Uterus (tissue), 4 donors: ENCODE measurements around the gene FBLN2. TPM values are rescaled to one million over a fixed set of nuclear protein-coding genes. Genes with fewer than 3 reads are reported as not detected.

ENCODE experiments used
- DNase-seq, 2 donors: peaks; one replicate each; pipeline ENCODE4 v3.0.0-alpha.2; 2019 to 2020
- H3K27ac ChIP-seq, 2 donors: fragments of 200-600 bp; sonication (generic); 1 replicate in 1 of 2; 2 replicates in 1 of 2; pipeline ENCODE4 v1.5.1; 2016 to 2018
- H3K27me3 ChIP-seq, 2 donors: fragments of 200-600 bp; sonication (generic); one replicate each; pipeline ENCODE4 v1.5.1; 2018 to 2019; ENCODE audit warnings: control low read depth in 1 of 2
- H3K36me3 ChIP-seq, 2 donors: fragments of 200-600 bp; sonication (generic); one replicate each; pipeline ENCODE4 v1.5.1; 2019; ENCODE audit warnings: control low read depth in 1 of 2
- H3K4me1 ChIP-seq, 2 donors: fragments of 200-600 bp; sonication (generic); one replicate each; pipeline ENCODE4 v1.5.1; 2018 to 2019; ENCODE audit warnings: control low read depth in 1 of 2
- H3K4me3 ChIP-seq, 2 donors: fragments of 200-600 bp; sonication (generic); 1 replicate in 1 of 2; 2 replicates in 1 of 2; pipeline ENCODE4 v1.5.1; 2018 to 2019; ENCODE audit warnings: mild to moderate bottlenecking in 1 of 2
- H3K9me3 ChIP-seq, 2 donors: fragments of 200-600 bp; sonication (generic); one replicate each; pipeline ENCODE4 v1.5.1; 2019; ENCODE audit warnings: control low read depth in 1 of 2
- CTCF ChIP-seq, 4 experiments: fragments of 200-600 bp in 2 of 4; fragments of 450-650 bp in 2 of 4; sonication (generic) in 2 of 4; IDR thresholded peaks; one replicate each; pipeline ENCODE4 v1.5.1; 2016 to 2019; ENCODE audit warnings: antibody characterized with exemption in 4 of 4, mild to moderate bottlenecking in 2 of 4, moderate library complexity in 1 of 4
- POLR2A ChIP-seq, 2 donors: fragments of 450-650 bp; IDR thresholded peaks; one replicate each; pipeline ENCODE4 v1.6.1; 2016; ENCODE audit warnings: antibody characterized with exemption in 2 of 2, mild to moderate bottlenecking in 1 of 2, moderate library complexity in 1 of 2
- intact Hi-C: fragments of 100-400 bp; cut with DNase I; formaldehyde crosslinking; loops from one replicate; pipeline ENCODE4 v1.15.1; 2023; ENCODE audit warnings: low total_unique reads
- total RNA-seq, 4 donors: library from RNA; depleted of rRNA in 3 of 4; stranded (reverse); fragments of >200 nt in 3 of 4; gene quantifications; one replicate each; pipeline versions ENCODE4 v1.1.0 to v1.2.4, GENCODE V29; 2014 to 2023
- donor health status: DM: yes; HTN: yes; CAD: no.

FBLN2 gene
- total RNA-seq, 4 donors from 2014 or later, result 39.2 to 217 (median 48.6) TPM

GRCh38 chr3:13618836-13619235 lies 69.9 kb downstream of the FBLN2 start:
- intact Hi-C loops, result no loop called here
- H3K4me3 ChIP-seq, result no peak overlapping the region
- H3K4me1 ChIP-seq, result no peaks in the 10 kb centered on the region
- H3K27me3 ChIP-seq, result no peaks in the 10 kb centered on the region
- no peak for DNase-seq
- no peak for TF ChIP-seq POLR2A (IDR thresholded peaks at IDR 0.05)
- TF ChIP-seq CTCF (IDR thresholded peaks at IDR 0.05), result no peak
- no peaks in the 10 kb centered on the region for H3K36me3 ChIP-seq
- no peaks in the 10 kb centered on the region for H3K9me3 ChIP-seq
- H3K27ac ChIP-seq, result no peak overlapping the region

GRCh38 chr3:13619661-13620230 lies 70.8 kb downstream of the FBLN2 start:
- H3K27ac ChIP-seq, result no peak overlapping the region
- TF ChIP-seq CTCF (IDR thresholded peaks at IDR 0.05), result no peak
- no peak for TF ChIP-seq POLR2A (IDR thresholded peaks at IDR 0.05)
- no peaks in the 10 kb centered on the region for H3K4me1 ChIP-seq
- H3K9me3 ChIP-seq, result no peaks in the 10 kb centered on the region
- no peak overlapping the region for H3K4me3 ChIP-seq
- no peak for DNase-seq
- intact Hi-C loops, result no loop called here
- H3K36me3 ChIP-seq, result no peaks in the 10 kb centered on the region
- no peaks in the 10 kb centered on the region for H3K27me3 ChIP-seq

- intact Hi-C loops, result no loop called here
- Histone ChIP-seq H3K27ac (no peak overlapping the region), H3K9me3 (no peaks in the 10 kb centered on the region), H3K27me3 (no peaks in the 10 kb centered on the region), H3K4me1 (no peaks in the 10 kb centered on the region), H3K36me3 (no peaks in the 10 kb centered on the region), H3K4me3 (no peak overlapping the region)
- TF ChIP-seq POLR2A (IDR thresholded peaks at IDR 0.05), result no peak
- TF ChIP-seq CTCF (IDR thresholded peaks at IDR 0.05), result no peak
- DNase-seq, result no peak
These were observed 71.4 kb downstream of the FBLN2 start for GRCh38 chr3:13620281-13620680.

GRCh38 chr3:13620776-13621365 lies 71.9 kb downstream of the FBLN2 start:
- no peak overlapping the region for H3K4me3 ChIP-seq
- H3K36me3 ChIP-seq, result no peaks in the 10 kb centered on the region
- H3K4me1 ChIP-seq, result no peaks in the 10 kb centered on the region
- no peaks in the 10 kb centered on the region for H3K9me3 ChIP-seq
- no peak overlapping the region for H3K27ac ChIP-seq
- TF ChIP-seq POLR2A (IDR thresholded peaks at IDR 0.05) (no peak), CTCF (IDR thresholded peaks at IDR 0.05) (no peak)
- H3K27me3 ChIP-seq, result no peaks in the 10 kb centered on the region
- DNase-seq, result no peak
- intact Hi-C loops, result no loop called here

- H3K27ac ChIP-seq, result no peak overlapping the region
- TF ChIP-seq CTCF (IDR thresholded peaks at IDR 0.05) (no peak), POLR2A (IDR thresholded peaks at IDR 0.05) (no peak)
- intact Hi-C loops, result no loop called here
- no peaks in the 10 kb centered on the region for H3K36me3 ChIP-seq
- no peaks in the 10 kb centered on the region for H3K4me1 ChIP-seq
- H3K9me3 ChIP-seq, result no peaks in the 10 kb centered on the region
- no peak for DNase-seq
- no peak overlapping the region for H3K4me3 ChIP-seq
- H3K27me3 ChIP-seq, result no peaks in the 10 kb centered on the region
These were observed 72.7 kb downstream of the FBLN2 start for GRCh38 chr3:13621381-13622221.
